Measurements from ENCODE around the gene SEC14L5. TPM values are rescaled to one million over a fixed set of nuclear protein-coding genes. Genes with fewer than 3 reads are reported as not detected.

SEC14L5 gene
- total and polyA plus RNA-seq, 2 donors (not counting 3 experiments of a cell fraction or from before 2014, with no cell fraction given): not detected

GRCh38 chr16:4910828-4911227 lies 47.3 kb upstream of the SEC14L5 start:
- intact Hi-C loops (cut with micrococcal nuclease): no loop called here
- no peaks in the 10 kb centered on the region for H3K9me1 ChIP-seq (replicated peaks; ENCODE audit: control insufficient read depth, extremely low read depth, insufficient read depth, low read length)
- no peaks in the 10 kb centered on the region for H3K4me1 ChIP-seq (ENCODE audit: control insufficient read depth, extremely low read depth, insufficient read depth, low read length)
- H3K4me2 ChIP-seq (ENCODE audit: insufficient read depth, low read length): no peak overlapping the region
- ChIA-PET CTCF (no interaction called here), POLR2A (no interaction called here)
- H2AFZ ChIP-seq (ENCODE audit: low read depth, low read length): no peak overlapping the region
- H3K9ac ChIP-seq (replicated peaks; ENCODE audit: extremely low read depth, insufficient read depth, low read length): no peak overlapping the region
- no TSS peak for BruUV-seq (replicated peaks)
- no peaks in the 10 kb centered on the region for H4K20me1 ChIP-seq (replicated peaks; ENCODE audit: control insufficient read depth, extremely low read depth, insufficient read depth, low read length)
- dilution Hi-C loops (cut with MboI; ENCODE audit: extremely low pct_ligation_motif_present, low sequenced_read_pairs): no loop called here
- H3K36me3 ChIP-seq (ENCODE audit: control insufficient read depth in 2 of 2, extremely low read depth in 1 of 2, insufficient read depth in 2 of 2, low read length in 2 of 2): no peaks in the 10 kb centered on the region
- H3K79me2 ChIP-seq (ENCODE audit: control insufficient read depth, insufficient read depth, low read length): no peaks in the 10 kb centered on the region
- DNase-seq (ENCODE audit: low read depth, low spot score) (no peak), FAIRE-seq (no peak)
- H3K27ac ChIP-seq (ENCODE audit: insufficient read depth, low read depth, low read length): no peak overlapping the region
- H3K27me3 ChIP-seq (ENCODE audit: control insufficient read depth in 2 of 2, insufficient read depth in 2 of 2, low read length in 2 of 2): no peaks in the 10 kb centered on the region
- no peak for TF ChIP-seq FOS (IDR thresholded peaks at IDR 0.05; ENCODE audit: borderline replicate concordance, insufficient read depth, low read length)
- TF ChIP-seq EZH2 (IDR thresholded peaks at IDR 0.05; ENCODE audit: borderline replicate concordance, low read depth, low read length, severe bottlenecking): no peak
- TF ChIP-seq MYC (IDR thresholded peaks at IDR 0.05; ENCODE audit: low read depth, low read length): no peak
- H3K4me3 ChIP-seq (replicated peaks in 1 of 3; ENCODE audit: insufficient read depth in 1 of 3, low read depth in 1 of 3, low read length in 3 of 3): no peak overlapping the region
- H3K9me3 ChIP-seq (replicated peaks; ENCODE audit: control insufficient read depth, insufficient read depth, low read length): no peaks in the 10 kb centered on the region

- FAIRE-seq (no peak), DNase-seq (ENCODE audit: low read depth, low spot score) (no peak)
- Histone ChIP-seq H3K9me3 (replicated peaks; ENCODE audit: control insufficient read depth, insufficient read depth, low read length) (no peaks in the 10 kb centered on the region), H3K4me1 (ENCODE audit: control insufficient read depth, extremely low read depth, insufficient read depth, low read length) (no peaks in the 10 kb centered on the region), H3K9ac (replicated peaks; ENCODE audit: extremely low read depth, insufficient read depth, low read length) (no peak overlapping the region), H2AFZ (ENCODE audit: low read depth, low read length) (no peak overlapping the region), H3K79me2 (ENCODE audit: control insufficient read depth, insufficient read depth, low read length) (no peaks in the 10 kb centered on the region), H3K27me3 (ENCODE audit: control insufficient read depth in 2 of 2, insufficient read depth in 2 of 2, low read length in 2 of 2) (no peaks in the 10 kb centered on the region), H3K4me3 (replicated peaks in 1 of 3; ENCODE audit: insufficient read depth in 1 of 3, low read depth in 1 of 3, low read length in 3 of 3) (no peak overlapping the region), H4K20me1 (replicated peaks; ENCODE audit: control insufficient read depth, extremely low read depth, insufficient read depth, low read length) (no peaks in the 10 kb centered on the region), H3K9me1 (replicated peaks; ENCODE audit: control insufficient read depth, extremely low read depth, insufficient read depth, low read length) (no peaks in the 10 kb centered on the region), H3K36me3 (ENCODE audit: control insufficient read depth in 2 of 2, extremely low read depth in 1 of 2, insufficient read depth in 2 of 2, low read length in 2 of 2) (no peaks in the 10 kb centered on the region), H3K27ac (ENCODE audit: insufficient read depth, low read depth, low read length) (no peak overlapping the region), H3K4me2 (ENCODE audit: insufficient read depth, low read length) (no peak overlapping the region)
- TF ChIP-seq JUN (IDR thresholded peaks at IDR 0.05; ENCODE audit: borderline replicate concordance, insufficient read depth, insufficient read length, low read depth) (no peak), CTCF (IDR thresholded peaks at IDR 0.05; ENCODE audit: extremely low read depth in 1 of 2, insufficient read depth in 1 of 2, low read depth in 1 of 2, low read length in 2 of 2) (no peak), POLR2A (IDR thresholded peaks at IDR 0.05; ENCODE audit: low read depth, low read length) (no peak), MYC (IDR thresholded peaks at IDR 0.05; ENCODE audit: low read depth, low read length) (no peak), EZH2 (IDR thresholded peaks at IDR 0.05; ENCODE audit: borderline replicate concordance, low read depth, low read length, severe bottlenecking) (no peak), FOS (IDR thresholded peaks at IDR 0.05; ENCODE audit: borderline replicate concordance, insufficient read depth, low read length) (no peak), GATA2 (IDR thresholded peaks at IDR 0.05; ENCODE audit: insufficient read depth, insufficient read length, low read depth, low read length) (no peak), POLR2AphosphoS5 (IDR thresholded peaks at IDR 0.05; ENCODE audit: insufficient read depth, low read depth, low read length) (no peak)
- TF ChIP-seq, protein P1, sequence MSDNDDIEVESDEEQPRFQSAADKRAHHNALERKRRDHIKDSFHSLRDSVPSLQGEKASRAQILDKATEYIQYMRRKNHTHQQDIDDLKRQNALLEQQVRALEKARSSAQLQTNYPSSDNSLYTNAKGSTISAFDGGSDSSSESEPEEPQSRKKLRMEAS (IDR thresholded peaks at IDR 0.05; ENCODE audit: insufficient read depth, insufficient read length): no peak
- dilution Hi-C loops (cut with MboI; ENCODE audit: extremely low pct_ligation_motif_present, low sequenced_read_pairs): no loop called here
- ChIA-PET CTCF (interaction anchor here (1.1 kb wide), 1 partner anchor 24 kb away, joined by 3 read pairs; no protein-coding TSS in a partner anchor), POLR2A (no interaction called here)
- no TSS peak for BruUV-seq (replicated peaks)
- intact Hi-C loops (cut with micrococcal nuclease): no loop called here
Measured at GRCh38 chr16:4911970-4912386, 46.2 kb upstream of the SEC14L5 start.

Data from endothelial cell of umbilical vein (primary cell).